Suppressor macrophage (primary cell): ENCODE results near the gene MGAT4A.
"Not testable (repeated sequence)": the region's sequence is repeated elsewhere in the genome, so short reads cannot be mapped to it uniquely, and the experiment has no call there.

Source experiments
- DNase-seq, 4 experiments: peaks; one replicate each; pipeline ENCODE4 v3.0.0-alpha.2; 2020 to 2022

Gene MGAT4A

DNA sequence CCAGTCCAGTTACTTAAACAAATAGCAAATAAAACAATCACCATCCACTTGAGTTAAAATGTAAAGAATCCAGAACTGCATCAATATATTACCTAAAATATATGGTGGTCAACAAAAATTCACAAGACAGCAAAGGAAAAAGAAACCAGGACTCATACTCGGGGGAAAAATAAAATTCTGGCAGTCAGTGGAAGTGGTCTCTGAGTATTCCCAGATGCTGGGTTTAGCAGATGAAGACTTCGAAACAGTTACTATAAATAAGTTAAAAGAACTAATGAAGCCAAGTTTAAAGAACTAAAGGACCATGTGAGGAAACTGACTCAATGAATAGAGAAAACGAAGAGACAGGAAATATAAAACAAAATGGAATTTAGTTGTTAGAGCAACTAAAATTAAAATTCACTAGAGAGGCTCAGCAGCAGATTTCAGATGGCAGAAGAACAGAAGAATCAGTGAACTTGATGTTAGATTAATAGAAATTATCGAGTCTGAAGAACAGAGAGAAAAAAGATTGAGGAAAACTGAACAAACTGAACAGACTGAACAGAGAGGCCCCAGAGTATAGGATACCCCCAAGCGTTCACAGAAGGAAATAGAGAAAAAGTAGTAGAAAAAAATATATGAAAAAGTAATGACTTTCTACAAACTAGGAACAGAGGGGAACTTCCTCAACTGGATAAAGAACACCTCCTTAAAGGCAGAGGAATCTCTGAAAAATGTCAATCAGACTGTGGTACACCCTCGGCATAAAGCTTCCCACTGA, 27.9 kb downstream of the MGAT4A start:
- no peak for DNase-seq

DNA sequence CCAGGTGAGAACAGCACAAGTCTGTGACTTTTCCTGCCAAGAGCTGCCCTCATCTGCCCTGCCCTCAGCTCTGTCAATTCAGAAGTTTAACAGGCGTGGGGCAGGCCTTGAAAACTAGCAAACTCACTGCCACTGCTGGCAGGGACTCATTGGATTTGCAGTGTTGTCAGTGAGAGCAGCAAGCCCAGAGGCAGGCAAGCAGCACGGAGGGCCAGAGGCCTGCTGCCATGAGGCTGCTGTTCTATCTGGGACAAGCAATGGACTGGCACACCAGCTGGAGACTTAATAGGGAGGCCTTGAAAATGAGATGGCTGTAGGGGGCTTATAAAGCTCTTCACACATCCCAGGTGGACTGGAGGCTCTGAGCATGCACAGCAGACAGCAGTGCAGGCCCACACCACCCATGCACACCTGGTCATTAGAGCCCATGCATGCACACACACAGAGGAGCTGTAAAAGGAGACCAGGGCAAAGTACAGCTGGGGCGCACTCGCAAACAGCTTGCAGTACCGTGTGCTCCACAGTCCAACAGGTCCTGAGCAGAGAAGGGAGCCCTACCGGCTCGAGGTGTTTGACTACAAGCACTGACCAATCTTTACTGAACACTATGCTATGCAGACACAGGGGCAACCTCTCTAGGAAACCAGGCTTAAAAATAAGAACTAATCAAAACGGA, 28.7 kb downstream of the MGAT4A start:
- no peak for DNase-seq

DNA sequence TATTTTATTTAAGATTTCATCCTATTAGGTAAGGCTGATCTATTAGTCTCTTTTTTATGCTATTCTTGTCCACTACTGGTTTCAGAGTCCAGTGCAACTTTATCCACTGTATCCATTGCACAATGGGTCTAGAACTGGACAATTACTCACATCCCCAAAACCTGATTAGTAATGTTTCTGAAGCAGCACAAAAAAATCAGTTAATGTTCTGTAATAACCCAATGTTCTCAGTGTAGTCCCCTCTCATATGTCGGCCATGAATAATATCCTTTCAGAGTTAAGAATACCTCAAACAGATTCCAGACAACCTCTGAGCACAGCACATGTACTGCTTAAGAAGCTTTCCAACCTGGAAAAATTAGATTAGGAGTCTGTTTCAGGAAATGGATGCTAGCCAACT, 29.7 kb downstream of the MGAT4A start:
- DNase-seq: peak in 2 of 4 experiments; percentile 33 to 45

DNA sequence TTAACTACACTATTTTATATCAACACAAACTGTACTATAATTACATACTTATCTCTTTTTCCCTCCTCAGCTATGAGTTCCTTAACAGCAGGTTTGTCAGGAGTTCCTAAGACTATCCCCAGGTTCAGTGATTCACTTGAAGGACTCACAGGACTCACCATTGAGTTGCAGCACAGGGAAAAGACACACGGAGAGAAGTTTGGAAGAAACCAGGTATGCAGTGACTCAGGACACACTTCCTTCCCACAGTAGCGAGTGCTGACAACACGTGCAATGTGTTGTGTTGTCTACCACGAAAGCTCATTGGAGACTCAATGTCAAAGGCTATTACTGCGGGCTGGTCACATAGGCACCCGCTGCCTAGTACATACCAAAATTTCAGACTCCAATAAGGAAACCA, 32.0 kb downstream of the MGAT4A start:
- no peak for DNase-seq

DNA sequence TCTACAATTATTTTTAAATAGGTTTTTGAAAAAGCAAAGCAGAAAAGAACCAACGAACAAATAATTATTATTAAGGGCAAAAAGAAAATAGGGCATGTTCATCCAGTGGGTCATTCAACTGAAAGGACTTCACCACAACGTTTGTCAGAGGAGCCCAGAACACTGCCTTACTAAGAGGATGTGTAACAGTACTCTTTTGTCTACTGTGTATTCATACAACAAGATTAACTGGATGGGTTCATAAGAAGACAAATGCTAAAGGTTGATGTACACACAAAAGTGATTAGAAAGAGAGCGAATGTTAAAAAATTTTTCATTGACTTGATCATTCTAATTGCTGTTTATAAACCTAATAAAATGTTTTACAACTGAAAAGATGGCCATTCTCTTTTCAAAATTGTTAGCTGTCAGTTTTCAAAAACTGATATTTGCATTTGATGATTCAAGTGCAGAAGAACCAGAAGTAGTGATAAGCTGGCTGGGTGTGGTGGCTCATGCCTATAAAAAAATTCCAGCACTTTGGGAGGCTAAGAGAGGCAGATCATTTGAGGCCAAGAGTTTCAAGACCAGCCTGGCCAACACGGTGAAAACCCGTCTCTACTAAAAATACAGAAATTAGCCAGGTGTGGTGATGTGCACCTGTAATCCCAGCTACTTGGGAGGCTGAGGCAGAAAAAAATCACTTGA, 33.1 kb downstream of the MGAT4A start:
- no peak for DNase-seq

DNA sequence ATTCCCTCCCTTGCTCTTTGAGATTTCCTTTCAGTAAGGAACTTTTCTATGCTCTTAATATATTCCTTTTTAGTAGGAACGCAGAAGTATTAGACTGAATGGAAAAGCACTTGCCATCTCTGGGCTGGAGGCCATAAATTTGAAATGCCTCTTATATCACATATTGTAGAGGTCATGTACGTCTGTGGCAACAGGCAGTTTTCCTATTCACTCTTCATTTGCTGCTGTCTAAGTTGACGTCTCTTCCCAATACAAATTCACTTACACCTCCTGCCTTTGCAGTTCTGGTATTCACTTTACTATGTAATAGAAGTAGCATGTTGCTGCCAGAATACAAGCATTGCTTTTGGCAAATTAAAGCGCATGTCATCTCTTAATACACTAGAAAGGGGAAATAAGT, 34.7 kb downstream of the MGAT4A start:
- no peak for DNase-seq

DNA sequence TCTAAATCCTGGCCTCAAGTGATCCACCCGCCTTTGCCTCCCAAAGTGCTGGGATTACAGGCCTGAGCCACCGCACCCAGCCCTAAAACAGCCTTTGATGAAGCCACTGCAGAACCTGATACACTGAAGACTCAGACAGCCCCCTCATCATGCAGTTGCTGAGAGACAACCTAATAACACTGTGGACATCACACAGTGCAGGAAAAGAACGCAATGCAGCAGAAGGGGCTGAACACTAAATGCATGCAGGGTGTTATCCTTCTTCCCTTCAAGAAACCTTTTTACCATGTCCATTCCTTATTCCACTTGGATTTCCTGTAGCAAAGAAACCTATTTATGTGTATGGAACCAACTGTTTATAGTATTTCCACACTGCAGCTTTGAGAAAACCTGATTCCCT, 35.7 kb downstream of the MGAT4A start:
- no peak for DNase-seq

DNA sequence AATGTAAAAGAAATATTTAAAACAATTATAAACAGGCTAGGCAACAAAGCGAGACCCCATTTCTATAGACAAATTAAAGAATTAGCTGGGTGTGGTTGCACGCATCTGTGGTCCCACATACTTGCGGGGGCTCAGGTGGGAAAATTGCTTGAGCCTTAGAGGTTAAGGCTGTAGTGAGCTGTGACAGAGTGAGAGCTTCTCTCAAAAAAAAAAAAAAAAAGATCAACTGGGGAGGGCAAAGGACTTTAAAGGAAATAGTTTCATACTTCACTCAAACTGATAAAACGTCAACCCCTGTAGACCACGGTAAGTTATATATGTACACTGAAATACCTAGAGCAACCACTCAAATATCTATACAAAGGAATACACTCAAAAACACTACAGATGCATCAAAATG, 37.5 kb downstream of the MGAT4A start:
- no peak for DNase-seq

DNA sequence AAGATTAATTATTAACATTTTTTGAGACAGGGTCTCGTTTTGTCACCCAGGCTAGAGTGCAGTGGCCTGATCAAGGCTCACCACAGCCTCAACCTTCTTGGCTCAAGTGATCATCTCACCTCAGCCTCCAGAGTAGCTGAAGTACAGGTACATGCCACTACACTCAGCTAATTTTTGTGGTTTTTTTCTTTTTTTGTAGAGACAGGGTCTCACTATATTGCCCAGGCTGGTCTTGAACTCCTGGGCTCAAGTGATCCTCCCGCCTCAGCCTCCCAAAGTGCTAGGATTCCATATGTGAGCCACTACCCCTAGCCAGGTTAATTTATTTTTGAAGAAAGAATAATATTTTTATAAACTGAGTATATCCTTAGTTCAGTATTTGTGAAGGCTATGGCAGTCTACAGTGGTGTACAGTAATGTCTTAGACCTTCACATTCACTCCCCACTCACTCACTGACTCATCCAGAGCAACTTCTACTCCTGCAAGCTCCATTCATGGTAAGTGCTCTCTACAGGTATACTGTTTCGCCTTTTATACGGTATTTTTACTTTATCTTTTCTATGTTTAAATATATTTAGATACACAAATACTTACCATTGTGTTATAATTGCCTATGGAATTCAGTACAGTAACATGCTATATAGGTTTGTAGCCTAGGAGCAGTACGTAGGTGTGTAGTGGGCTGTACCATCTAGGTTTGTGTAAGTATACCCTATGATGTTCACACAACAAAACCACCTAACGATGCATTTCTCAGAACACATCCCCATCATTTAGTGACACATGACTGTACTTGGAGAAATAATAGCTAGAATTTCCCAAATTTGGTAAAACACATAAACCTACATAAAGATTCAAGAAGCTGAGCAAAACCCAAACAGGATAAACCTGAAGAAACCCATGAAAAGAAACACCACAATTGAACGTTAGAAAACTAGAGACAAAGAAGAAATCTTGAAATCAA, 38.6 kb downstream of the MGAT4A start:
- DNase-seq: no peak

DNA sequence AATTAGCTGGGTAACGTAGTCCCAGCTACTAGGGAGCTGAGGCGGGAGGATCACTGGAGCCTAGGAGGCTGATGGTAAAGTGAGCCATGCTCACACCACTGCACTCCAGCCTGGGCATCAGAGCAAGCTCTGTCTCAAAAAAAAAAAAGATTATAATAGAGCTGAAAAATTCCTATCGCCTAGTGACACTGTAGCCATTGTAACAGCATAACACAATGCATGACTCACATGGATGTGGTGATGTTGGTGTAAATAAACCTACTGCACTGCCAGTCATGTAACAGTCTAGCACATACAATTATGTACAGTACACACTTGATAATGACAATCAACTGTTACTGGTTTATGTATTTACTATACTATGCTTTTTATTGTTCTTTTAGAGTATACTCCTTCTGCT, 39.6 kb downstream of the MGAT4A start:
- no peak for DNase-seq

DNA sequence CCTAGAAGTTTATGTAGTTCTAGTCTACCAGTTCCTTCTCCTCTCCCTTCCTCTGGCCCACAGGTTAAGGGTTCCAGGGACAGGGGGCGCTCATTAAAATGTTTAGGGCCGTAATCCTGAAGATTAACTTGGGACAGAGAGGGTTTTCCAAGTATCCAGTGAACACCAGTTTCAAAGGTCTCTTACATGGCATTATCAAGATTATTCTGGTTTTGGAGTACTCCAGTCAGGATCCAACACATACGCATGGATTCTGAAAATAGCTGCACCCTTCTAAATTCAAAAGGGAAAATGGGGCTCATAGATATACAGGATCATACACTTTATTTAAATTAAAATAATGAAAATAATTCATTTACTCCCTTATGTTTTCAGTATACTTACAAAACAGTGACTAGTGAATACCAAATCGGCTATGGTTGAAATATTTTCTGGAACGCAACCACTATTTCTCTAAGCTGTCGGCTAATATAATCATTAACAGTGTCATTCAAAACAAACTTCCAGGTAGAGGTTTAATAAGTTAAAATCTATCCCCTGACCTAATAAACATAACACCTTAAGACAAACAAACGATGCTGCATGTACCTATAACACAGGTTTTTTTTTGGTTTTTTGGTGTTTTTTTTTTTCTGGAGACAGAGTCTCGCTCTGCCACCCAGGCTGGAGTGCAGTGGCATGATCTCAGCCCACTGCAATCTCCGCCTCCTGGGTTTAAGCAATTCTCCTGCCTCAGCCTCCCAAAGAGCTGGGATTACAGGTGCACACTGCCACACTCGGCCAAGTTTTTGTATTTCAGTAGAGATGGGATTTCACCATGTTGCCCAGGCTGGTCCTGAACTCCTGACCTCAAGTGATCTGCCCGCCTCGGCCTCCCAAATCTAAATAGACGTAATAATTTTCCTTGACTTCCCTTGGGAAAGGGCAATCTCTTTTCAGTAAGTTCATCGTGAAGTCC, 44.7 kb downstream of the MGAT4A start:
- DNase-seq: no peak

DNA sequence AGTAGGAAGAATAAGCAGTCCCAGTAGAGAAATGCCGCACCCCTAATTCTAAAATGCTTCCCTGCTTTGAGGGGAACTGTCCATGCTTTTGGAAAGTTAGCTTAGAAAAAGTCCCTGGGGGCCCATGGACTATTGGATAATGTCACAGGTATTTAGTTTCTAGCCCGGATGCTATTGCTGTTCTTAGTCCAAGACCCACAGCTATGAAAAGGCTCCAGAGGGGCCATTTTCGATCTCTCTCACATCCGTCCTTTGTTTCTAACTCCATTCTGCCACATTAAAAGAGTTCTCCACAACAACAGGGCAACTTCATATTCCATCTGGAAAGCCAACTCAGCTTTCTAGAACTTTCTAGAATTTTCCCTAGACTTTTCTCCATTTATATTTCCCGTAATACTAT, 47.2 kb downstream of the MGAT4A start:
- no peak for DNase-seq

DNA sequence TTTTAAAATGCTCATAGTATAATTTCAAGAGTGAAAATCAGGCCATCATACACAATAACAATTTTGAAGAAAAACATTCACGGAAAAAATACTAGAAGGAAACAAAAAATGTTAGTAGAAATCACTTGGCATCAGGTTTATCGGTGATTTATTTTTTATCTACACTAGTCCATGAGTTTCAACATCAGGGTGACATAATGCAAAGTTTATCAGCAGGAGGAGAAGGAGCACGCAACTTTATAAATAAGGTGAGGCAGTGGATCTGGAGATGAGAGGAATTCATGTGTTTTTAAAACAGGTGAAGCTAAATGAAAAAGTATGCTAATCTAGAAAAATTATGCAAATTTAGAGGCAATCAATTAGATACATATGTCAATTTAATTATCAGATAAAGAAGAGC, 54.2 kb downstream of the MGAT4A start:
- no peak for DNase-seq

DNA sequence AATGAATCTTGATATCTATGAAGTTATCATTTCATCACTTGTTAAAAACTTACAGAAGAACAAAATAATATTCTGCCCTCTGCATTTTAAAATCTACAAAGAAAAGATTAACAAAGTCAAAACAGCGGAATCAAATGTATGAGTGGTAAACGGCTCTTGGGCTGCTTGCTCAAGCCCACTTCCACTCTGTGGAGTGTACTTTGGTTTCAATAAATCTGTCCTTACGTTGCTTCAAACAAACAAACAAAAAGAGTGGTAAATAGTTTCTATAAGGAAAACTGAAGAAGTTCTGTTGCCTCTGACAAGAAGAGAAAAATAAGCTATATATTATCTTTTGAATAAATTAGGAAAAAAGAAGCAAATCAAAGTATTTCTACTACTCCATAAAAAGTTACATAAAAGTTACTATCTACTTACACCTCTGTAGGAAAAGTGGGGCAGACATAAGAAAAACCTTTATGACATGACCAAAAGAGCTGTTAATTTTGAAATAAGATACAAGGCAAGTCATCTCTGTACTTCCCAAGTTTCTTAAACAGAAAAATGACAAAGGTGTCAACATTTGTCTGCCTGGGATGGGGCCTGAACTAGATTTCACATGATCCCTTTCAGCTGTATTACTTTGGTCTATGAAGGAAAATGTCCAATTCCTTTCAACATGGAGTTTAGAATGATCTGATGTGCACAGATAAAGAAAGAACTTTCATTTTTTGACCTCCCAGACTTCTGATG, 56.5 kb downstream of the MGAT4A start:
- no peak for DNase-seq

DNA sequence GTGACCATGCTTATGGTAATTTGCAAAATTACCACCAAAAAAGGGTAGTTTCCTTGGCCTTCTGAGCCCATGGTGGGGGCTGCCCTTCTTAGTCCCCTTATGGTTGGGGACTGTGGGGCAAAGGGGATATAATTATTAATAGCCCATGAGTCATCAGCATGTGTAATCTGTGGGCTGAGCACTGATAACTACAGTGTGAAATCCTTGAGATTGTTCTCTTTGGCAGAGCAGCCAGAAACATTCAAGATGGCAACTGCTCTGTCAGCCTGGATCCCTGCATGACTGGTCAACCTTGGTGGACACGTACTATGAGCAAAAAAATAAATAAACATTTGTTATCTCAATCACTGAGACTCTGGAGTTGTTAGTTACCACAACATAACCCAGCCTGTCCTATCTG, 61.3 kb downstream of the MGAT4A start:
- peak in 2 of 4 experiments; percentile 22 to 33 for DNase-seq

DNA sequence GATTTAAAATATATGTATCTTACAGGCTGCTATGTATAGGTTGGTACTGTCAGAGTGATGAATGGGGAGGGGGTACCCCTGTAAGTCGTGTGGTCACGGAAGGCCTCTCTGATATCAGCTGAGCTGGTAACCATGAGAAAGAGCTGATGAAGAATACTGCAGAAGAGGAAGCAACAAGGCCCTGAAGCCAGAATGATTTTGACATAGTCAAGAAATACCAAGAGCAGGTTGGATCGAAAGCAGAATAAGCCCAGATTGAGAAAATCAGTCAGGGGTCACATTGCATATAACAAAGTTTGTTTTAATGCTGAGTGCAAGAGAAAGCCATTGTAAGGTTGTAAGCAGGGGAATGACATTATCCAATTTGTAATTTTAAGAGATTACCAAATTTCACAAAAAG, 65.3 kb downstream of the MGAT4A start:
- peak in 3 of 4 experiments; percentile 27 to 47 (median 46) for DNase-seq

DNA sequence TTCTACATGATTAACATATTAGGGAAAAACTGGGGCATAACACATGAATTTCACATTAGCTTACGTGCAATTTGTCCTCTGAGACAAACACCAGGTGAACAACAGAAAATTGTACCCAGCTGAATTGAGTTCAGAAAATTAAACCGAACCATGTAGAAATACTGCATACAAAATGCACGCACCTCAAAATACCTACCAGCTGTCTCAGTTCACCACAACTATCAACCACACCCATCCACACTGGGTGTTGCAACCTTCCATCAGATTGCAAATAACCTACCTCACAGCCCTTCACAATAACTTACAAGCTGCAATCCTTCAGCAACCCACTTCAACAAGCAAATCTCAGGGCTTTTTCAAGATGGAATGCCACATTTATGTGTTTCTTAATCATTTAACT, 66.6 kb downstream of the MGAT4A start:
- peak in 2 of 4 experiments; percentile 15 to 22 for DNase-seq

DNA sequence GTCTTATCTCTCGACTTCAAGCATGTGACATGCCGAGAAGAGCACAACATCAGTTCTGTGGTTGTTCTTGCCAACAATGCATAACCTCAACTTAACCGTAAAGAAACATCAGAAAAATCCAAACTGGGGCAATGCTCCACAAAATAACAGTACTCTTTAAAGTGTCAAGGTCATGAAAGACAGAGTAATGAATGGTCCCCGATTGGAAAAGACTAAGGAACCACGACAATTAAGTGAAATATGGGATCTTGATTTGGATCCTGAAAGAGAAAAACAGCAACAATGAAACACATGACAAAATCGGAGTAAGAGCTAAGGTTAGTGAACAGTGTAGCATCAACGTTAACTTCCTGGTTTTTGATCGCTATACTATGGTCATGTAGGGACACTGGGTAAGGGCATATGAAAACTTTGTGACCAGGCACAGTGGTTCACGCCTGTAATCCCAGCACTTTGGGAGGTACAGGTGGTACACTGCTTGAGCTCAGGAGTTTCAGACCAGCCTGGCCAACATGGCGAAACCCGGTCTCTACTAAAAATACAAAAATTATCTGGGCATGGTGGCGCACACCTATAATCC, 67.3 kb downstream of the MGAT4A start:
- no peak for DNase-seq

DNA sequence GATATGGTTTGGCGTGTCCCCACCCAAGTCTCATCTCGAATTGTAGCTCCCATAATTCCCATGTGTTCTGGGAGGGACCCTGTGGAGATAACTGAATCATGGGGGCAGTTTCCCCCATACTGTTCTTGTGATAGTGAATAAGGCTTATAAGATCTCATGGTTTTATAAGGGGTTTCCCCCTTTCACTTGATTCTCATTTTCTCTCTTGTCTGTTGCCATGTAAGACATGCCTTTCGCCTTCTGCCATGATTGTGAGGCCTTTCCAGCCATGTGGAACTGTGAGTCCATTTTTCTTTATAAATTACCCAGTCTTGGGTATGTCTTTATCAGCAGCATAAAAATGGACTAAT, 71.5 kb downstream of the MGAT4A start:
- DNase-seq: not testable (repeated sequence)

DNA sequence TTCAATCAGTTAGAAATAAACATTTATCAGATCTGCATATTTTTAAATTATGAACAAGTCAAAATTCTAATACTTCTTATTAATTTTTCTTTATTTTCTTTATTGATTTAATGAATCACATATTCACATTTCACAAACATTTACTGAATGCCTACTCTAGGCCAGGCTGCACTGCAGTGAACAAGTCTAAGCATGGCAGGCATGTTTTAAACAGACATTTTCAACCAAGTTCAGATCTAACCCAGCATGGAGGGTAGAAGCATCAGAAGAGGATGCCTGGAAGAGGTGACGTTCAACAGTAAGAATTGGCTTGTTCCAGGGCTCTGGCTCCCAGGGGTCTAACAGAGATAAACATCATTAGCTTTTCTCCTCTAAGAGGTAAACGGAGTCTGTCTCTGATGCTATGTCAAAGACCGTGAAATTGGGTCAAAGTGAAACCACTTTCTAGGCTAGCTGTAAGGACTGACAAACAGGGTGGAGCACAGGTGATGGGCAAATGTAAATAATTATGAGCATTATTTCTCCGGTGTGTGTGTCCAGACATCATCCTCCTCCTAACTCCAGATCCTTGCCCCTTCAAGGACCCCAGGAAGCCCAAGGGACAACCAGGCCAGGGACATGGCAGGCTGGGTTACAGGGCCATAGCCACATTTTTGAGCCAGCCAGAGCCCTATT, 72.0 kb downstream of the MGAT4A start:
- no peak for DNase-seq
